ENCODE measurements around the gene ADCY3.

The ADCY3 gene

DNA sequence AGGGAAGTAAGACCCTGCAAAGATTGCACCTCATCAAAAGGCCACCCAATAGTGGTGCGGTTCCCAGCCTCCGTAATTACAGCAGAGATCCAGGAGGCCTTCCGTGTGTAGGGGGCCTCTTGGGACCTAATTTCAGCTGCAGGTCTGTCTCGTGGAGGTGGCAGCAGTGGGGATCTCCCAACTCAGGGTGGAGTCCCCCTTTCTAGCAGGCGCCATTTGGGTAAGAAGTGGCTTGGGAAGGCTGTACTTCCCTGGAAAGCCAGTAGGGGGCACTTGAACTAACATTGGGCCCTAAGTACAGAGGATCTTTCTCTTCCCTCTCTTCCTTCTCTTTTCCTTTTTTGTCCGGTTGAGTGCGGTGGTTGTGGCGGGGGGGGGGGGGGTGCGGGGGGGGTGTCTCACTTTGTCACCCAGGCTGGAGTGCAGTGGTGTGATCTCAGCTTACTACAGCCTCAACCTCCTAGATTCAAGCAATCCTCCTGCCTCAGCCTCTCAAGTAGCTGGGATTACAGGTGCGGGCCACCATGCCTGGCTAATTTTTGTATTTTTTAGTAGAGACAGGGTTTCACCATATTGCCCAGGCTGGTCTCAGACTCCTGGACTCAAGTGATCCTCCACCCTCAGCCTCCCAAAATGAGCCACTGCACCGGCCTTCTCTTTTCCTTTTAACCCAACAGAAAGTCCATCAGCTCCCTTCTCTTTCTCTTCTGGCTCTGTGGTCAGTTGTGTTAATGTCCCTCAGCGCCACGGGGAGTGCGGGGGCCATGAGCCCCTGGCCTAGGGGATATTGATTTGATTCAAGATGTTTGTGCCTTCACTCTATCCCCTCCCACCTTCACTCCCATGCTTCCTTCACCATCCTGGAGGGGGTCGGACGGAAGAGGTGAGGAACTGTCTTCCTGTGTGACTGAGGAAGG, 94.8 kb downstream of the ADCY3 start:
- CTCF ChIA-PET = interaction anchor here (1.1 to 7.0 kb wide), 9 partner anchors 12 to 421 kb away, joined by 3 to 125 read pairs (median 5); no protein-coding TSS in a partner anchor
- TF ChIP-seq, protein P1, sequence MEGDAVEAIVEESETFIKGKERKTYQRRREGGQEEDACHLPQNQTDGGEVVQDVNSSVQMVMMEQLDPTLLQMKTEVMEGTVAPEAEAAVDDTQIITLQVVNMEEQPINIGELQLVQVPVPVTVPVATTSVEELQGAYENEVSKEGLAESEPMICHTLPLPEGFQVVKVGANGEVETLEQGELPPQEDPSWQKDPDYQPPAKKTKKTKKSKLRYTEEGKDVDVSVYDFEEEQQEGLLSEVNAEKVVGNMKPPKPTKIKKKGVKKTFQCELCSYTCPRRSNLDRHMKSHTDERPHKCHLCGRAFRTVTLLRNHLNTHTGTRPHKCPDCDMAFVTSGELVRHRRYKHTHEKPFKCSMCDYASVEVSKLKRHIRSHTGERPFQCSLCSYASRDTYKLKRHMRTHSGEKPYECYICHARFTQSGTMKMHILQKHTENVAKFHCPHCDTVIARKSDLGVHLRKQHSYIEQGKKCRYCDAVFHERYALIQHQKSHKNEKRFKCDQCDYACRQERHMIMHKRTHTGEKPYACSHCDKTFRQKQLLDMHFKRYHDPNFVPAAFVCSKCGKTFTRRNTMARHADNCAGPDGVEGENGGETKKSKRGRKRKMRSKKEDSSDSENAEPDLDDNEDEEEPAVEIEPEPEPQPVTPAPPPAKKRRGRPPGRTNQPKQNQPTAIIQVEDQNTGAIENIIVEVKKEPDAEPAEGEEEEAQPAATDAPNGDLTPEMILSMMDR (IDR thresholded peaks at IDR 0.05; ENCODE audit: control extremely low read depth, extremely low read depth, low read depth, missing control alignments) = peak; percentile 31
- DNase-seq (ENCODE audit: extremely low spot score) = no peak
- POLR2A ChIA-PET = no interaction called here

DNA sequence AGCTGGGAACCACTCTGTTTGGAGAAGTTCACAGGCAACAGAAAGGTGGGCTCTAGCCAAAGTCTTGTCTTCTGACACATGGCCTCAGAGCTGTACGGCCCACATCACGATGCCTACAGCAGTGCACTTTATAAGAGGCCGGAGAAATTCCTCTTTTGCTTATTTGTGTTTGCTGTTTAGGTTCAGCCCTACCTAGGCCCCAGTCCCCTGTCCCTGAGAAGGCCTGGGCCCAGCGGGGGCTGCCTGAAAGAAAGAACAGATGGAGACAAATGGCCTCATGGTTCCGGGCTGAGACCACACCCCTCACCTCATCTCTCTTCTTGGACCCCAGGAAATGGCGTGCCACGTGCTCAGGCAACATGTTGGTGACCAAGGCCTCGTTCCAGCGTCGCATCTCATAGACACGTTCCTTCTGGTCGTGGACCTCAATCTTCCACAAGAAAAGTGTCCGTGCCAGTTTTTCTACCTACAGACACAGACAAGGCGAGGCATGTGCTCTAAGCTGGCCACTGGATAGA, 95.9 kb downstream of the ADCY3 start:
- CTCF ChIA-PET = interaction anchor here (0.6 to 4.7 kb wide), 5 partner anchors 11 to 420 kb away, joined by 3 to 19 read pairs (median 5); no protein-coding TSS in a partner anchor
- POLR2A ChIA-PET = no interaction called here
- TF ChIP-seq, protein P1 (IDR thresholded peaks at IDR 0.05; ENCODE audit: control extremely low read depth, extremely low read depth, low read depth, missing control alignments) = no peak
- no peak for DNase-seq (ENCODE audit: extremely low spot score)

DNA sequence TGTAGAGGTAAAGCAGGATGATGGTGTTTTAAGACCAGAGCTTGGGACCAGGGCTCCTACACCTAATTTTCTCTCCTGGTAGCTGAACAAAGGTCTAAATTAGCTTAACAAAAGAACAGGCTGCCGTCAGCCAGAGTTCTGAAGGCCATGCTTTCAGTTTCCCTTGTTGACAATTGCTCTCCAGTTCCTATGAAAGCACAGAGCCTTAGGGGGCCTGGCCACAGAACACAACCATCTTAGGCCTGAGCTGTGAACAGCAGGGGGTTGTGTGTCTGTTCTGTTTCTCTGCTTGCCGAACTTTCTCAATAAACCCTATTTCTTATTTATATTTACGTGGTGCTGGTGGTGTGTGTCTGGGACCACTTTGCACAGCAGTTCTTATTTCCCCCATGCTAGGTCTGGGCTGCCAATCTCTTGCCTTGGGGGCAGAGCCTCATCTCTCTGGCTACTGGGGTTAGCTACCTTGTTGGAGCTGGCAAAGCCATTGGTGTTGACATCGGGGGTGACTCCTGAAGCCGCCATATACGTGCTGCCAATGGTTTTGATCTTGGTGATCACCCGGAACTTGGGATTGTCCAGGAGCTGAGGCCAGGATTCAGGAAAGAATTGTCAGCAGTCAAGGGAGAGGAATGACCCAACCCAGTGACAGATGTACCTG, 97.9 kb downstream of the ADCY3 start:
- POLR2A ChIA-PET = no interaction called here
- TF ChIP-seq, protein P1 (IDR thresholded peaks at IDR 0.05; ENCODE audit: control extremely low read depth, extremely low read depth, low read depth, missing control alignments) = no peak
- CTCF ChIA-PET = interaction anchor here (1.8 to 3.0 kb wide), 2 partner anchors 11 to 412 kb away, joined by 6 to 17 read pairs; no protein-coding TSS in a partner anchor
- no peak for DNase-seq (ENCODE audit: extremely low spot score)

DNA sequence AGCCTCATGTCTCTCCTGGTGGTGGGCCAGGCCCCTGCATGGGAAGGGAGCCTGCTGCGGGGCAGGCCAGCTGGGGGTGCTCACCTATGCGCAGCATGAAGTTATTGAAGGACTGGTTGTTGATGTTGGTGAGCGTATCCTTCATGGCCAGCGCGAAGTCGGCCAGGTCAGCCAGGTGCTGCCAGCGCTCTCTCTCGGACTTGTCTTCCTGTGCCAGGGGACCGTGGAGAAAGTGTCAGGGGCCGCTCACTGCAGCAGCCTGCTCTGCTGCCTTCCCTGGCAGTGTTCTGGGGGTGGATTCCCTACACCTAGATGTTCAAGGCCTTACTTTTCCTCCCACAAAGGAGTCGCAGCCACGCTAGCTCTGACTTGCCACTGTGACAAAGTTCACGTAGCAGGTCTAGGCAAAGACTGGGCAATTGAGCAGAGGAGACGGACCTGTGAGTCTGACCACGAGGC, 98.6 kb downstream of the ADCY3 start:
- no peak for DNase-seq (ENCODE audit: extremely low spot score)
- ChIA-PET CTCF (interaction anchor here (0.6 to 3.0 kb wide), 5 partner anchors 8 to 412 kb away, joined by 3 to 17 read pairs (median 6); no protein-coding TSS in a partner anchor), POLR2A (interaction anchor here (0.6 kb wide), 1 partner anchor 145 kb away, joined by 6 read pairs; no protein-coding TSS in a partner anchor)
- TF ChIP-seq, protein P1 (IDR thresholded peaks at IDR 0.05; ENCODE audit: control extremely low read depth, extremely low read depth, low read depth, missing control alignments) = no peak

DNA sequence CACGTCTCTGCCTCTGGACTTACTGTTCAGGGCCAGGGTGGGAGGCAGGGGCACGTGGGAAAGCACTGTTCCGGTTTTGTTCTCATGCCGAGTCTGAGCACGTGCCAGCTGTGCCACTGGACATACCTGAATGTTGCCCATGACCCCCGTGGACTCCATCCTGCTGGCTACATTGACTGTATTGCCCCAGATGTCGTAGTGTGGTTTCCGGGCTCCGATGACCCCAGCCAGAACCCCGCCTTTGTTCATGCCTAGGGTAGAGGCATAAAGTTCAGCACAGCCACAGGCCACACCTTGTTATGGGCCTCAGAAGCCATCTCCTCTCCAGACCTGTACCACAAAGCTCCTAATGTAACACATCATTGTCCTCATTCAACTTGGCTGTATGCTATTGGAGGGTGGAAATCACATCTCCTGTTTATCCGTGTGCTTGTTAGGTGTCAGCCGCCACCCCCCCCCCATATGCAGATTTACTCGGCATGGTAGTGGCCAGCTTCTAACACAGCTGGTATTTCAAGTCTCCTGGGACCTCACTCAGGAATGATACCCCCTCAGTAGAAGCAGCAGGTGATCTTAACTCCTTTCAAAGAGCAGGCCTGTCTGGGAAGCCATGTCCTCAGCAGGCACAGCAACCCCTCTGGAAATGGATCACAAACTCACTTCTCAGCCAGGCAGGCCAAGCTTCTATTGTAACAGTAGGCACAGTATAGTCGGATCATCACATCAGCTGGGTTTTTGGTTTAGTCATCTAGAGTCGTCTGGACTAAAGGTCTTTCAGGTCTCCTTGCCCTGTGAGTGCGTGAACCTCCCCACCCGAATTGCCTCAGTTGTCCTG, 99.2 kb downstream of the ADCY3 start:
- POLR2A ChIA-PET = interaction anchor here (0.6 kb wide), 1 partner anchor 146 kb away, joined by 6 read pairs; no protein-coding TSS in a partner anchor
- no peak for DNase-seq (ENCODE audit: extremely low spot score)
- CTCF ChIA-PET = interaction anchor here (0.6 to 2.1 kb wide), 5 partner anchors 9 to 411 kb away, joined by 3 to 7 read pairs (median 4); partner anchors contain the start of genes CENPO and PTRHD1

More for the DNA sequence above, 99.2 kb downstream of the ADCY3 start:
- TF ChIP-seq, protein P1 (IDR thresholded peaks at IDR 0.05; ENCODE audit: control extremely low read depth, extremely low read depth, low read depth, missing control alignments) = no peak
